Caco-2 (cell line): ENCODE results near the gene MICALL1. TPM values are rescaled to one million over a fixed set of nuclear protein-coding genes. Genes with fewer than 3 reads are reported as not detected.
"Not testable (repeated sequence)": the region's sequence is repeated elsewhere in the genome, so short reads cannot be mapped to it uniquely, and the experiment has no call there.

ENCODE experiments used
- BruUV-seq: library from RNA; stranded (reverse); fragments of 400-500 nt; replicated peaks from 2 replicates; lab custom pipeline; 2021; lab: Mats Ljungman, UMichigan
- CTCF ChIA-PET: fragments of 300-600 bp; sonication (Branson Sonifier 250); formaldehyde crosslinking; loops from one replicate; lab custom pipeline; 2022; ENCODE audit warnings: antibody characterized with exemption; lab: Charles Lee
- POLR2A ChIA-PET: fragments of 300-600 bp; sonication (Branson Sonifier 250); formaldehyde crosslinking; loops from one replicate; lab custom pipeline; 2022; ENCODE audit warnings: antibody characterized with exemption; lab: Charles Lee
- DNase-seq, 2 experiments: peaks; one replicate each; pipeline versions ENCODE4 v3.0.0 to v3.0.0-alpha.2; 2020 to 2022
- H3K27me3 ChIP-seq: replicated peaks from 2 replicates; pipeline ENCODE4 v1.6.0; 2011; ENCODE audit warnings: low read length; ENCODE audit not compliant: control insufficient read depth, insufficient read depth
- H3K36me3 ChIP-seq: 2 replicates; pipeline ENCODE4 v1.5.1; 2011; ENCODE audit warnings: low read length; ENCODE audit not compliant: control insufficient read depth, insufficient read depth
- H3K4me1 ChIP-seq: fragments of 250-450 bp; sonication (Bioruptor Pico); 2 replicates; pipeline ENCODE4 v1.5.1; 2020; ENCODE audit warnings: mild to moderate bottlenecking
- H3K4me3 ChIP-seq: 2 replicates; pipeline ENCODE4 v1.5.1; 2011; ENCODE audit warnings: low read depth, mild to moderate bottlenecking, control low read depth, low read length
- H3K9me3 ChIP-seq: fragments of 250-450 bp; sonication (Bioruptor Pico); 2 replicates; pipeline ENCODE4 v1.5.1; 2020; ENCODE audit warnings: mild to moderate bottlenecking, moderate library complexity
- H3K27ac Mint-ChIP-seq: one replicate; pipeline ENCODE4 v1.8.0; 2022; ENCODE audit warnings: mixed read lengths; ENCODE audit not compliant: unreplicated experiment
- H3K27me3 Mint-ChIP-seq: one replicate; pipeline ENCODE4 v1.8.0; 2022; ENCODE audit warnings: mixed read lengths; ENCODE audit not compliant: insufficient read depth, unreplicated experiment
- H3K36me3 Mint-ChIP-seq: one replicate; pipeline ENCODE4 v1.8.0; 2022; ENCODE audit warnings: mild to moderate bottlenecking, mixed read lengths; ENCODE audit not compliant: insufficient read depth, unreplicated experiment
- H3K4me1 Mint-ChIP-seq: one replicate; pipeline ENCODE4 v1.8.0; 2022; ENCODE audit warnings: low read depth, mixed read lengths; ENCODE audit not compliant: unreplicated experiment
- H3K4me3 Mint-ChIP-seq: one replicate; pipeline ENCODE4 v1.8.0; 2022; ENCODE audit warnings: mild to moderate bottlenecking, moderate library complexity, mixed read lengths; ENCODE audit not compliant: unreplicated experiment
- H3K9me3 Mint-ChIP-seq: one replicate; pipeline ENCODE4 v1.8.0; 2022; ENCODE audit warnings: mixed read lengths; ENCODE audit not compliant: unreplicated experiment
- CTCF ChIP-seq, 2 experiments: fragments of 200-600 bp in 1 of 2; IDR thresholded peaks; 1 replicate in 1 of 2; 2 replicates in 1 of 2; pipeline versions ENCODE4 v1.5.1 to v1.8.0; 2011 to 2022; ENCODE audit warnings: antibody characterized with exemption in 1 of 2, control low read depth in 1 of 2, inconsistent platforms in 1 of 2, low read depth in 1 of 2, low read length in 1 of 2, mild to moderate bottlenecking in 1 of 2, moderate library complexity in 1 of 2; ENCODE audit not compliant: insufficient read depth in 1 of 2, severe bottlenecking in 1 of 2, unreplicated experiment in 1 of 2
- intact Hi-C: fragments of 100-400 bp; cut with micrococcal nuclease; formaldehyde crosslinking; loops from one replicate; pipeline ENCODE4 v1.10.0; 2022; ENCODE audit not compliant: unreplicated experiment
- total RNA-seq: library from RNA; stranded (reverse); gene quantifications from 2 replicates; pipeline ENCODE4 v1.2.3, GENCODE V29; 2022

The MICALL1 gene
- total RNA-seq, 1 experiment from 2014 or later, result 46.7 TPM

- Mint-ChIP-seq H3K36me3 (peaks cover 17% of the 10 kb centered on the region), H3K9me3 (no peaks in the 10 kb centered on the region), H3K4me3 (no peak overlapping the region), H3K4me1 (no peaks in the 10 kb centered on the region), H3K27ac (no peak overlapping the region), H3K27me3 (no peaks in the 10 kb centered on the region)
- H3K9me3 ChIP-seq, result no peaks in the 10 kb centered on the region
- CTCF ChIA-PET, result no interaction called here
- H3K36me3 ChIP-seq, result peaks cover 1% of the 10 kb centered on the region; the same call in 1 of the 2 replicates
- H3K4me3 ChIP-seq, result no peak overlapping the region
- no peak for DNase-seq
- intact Hi-C loops, result no loop called here
- no peak for TF ChIP-seq CTCF (IDR thresholded peaks at IDR 0.05; ENCODE audit: insufficient read depth in 1 of 2, low read depth in 1 of 2, low read length in 1 of 2, severe bottlenecking in 1 of 2, unreplicated experiment in 1 of 2)
- POLR2A ChIA-PET, result no interaction called here
- no TSS peak for BruUV-seq
- H3K4me1 ChIP-seq, result no peaks in the 10 kb centered on the region
- H3K27me3 ChIP-seq, result no peaks in the 10 kb centered on the region
Observed at GRCh38 chr22:37972527-37972926, 66.4 kb downstream of the MICALL1 start.

GRCh38 chr22:37973271-37974170 is 67.4 kb downstream of the MICALL1 start:
- no TSS peak for BruUV-seq
- H3K9me3 ChIP-seq, result no peaks in the 10 kb centered on the region
- Mint-ChIP-seq H3K9me3 (no peaks in the 10 kb centered on the region), H3K36me3 (peaks cover 8% of the 10 kb centered on the region), H3K4me3 (no peak overlapping the region), H3K4me1 (no peaks in the 10 kb centered on the region), H3K27ac (no peak overlapping the region), H3K27me3 (no peaks in the 10 kb centered on the region)
- ChIA-PET POLR2A (no interaction called here), CTCF (interaction anchor here (0.7 kb wide), 1 partner anchor 86 kb away, joined by 3 read pairs; no protein-coding TSS in a partner anchor)
- no peaks in the 10 kb centered on the region for H3K4me1 ChIP-seq
- no peaks in the 10 kb centered on the region for H3K27me3 ChIP-seq
- H3K36me3 ChIP-seq, result peaks cover 1% of the 10 kb centered on the region; the same call in 1 of the 2 replicates
- intact Hi-C loops, result no loop called here
- no peak for DNase-seq
- H3K4me3 ChIP-seq, result no peak overlapping the region
- TF ChIP-seq CTCF (IDR thresholded peaks at IDR 0.05; ENCODE audit: insufficient read depth in 1 of 2, low read depth in 1 of 2, low read length in 1 of 2, severe bottlenecking in 1 of 2, unreplicated experiment in 1 of 2), result no peak

GRCh38 chr22:37975153-37975552 is 69.1 kb downstream of the MICALL1 start:
- ChIA-PET POLR2A (no interaction called here), CTCF (no interaction called here)
- peaks cover 1% of the 10 kb centered on the region; the same call in 1 of the 2 replicates for H3K36me3 ChIP-seq
- no peak overlapping the region for H3K4me3 Mint-ChIP-seq
- no peak for DNase-seq
- H3K9me3 ChIP-seq, result no peaks in the 10 kb centered on the region
- H3K9me3 Mint-ChIP-seq, result no peaks in the 10 kb centered on the region
- no TSS peak for BruUV-seq
- no peak overlapping the region for H3K27ac Mint-ChIP-seq
- peaks cover 6% of the 10 kb centered on the region for H3K36me3 Mint-ChIP-seq
- H3K4me1 Mint-ChIP-seq, result no peaks in the 10 kb centered on the region
- no peaks in the 10 kb centered on the region for H3K4me1 ChIP-seq
- no peaks in the 10 kb centered on the region for H3K27me3 Mint-ChIP-seq
- H3K27me3 ChIP-seq, result no peaks in the 10 kb centered on the region
- no peak overlapping the region for H3K4me3 ChIP-seq
- no peak for TF ChIP-seq CTCF (IDR thresholded peaks at IDR 0.05; ENCODE audit: insufficient read depth in 1 of 2, low read depth in 1 of 2, low read length in 1 of 2, severe bottlenecking in 1 of 2, unreplicated experiment in 1 of 2)
- intact Hi-C loops, result no loop called here

- H3K4me3 Mint-ChIP-seq, H3K4me1 Mint-ChIP-seq, H3K27me3 Mint-ChIP-seq, H3K9me3 Mint-ChIP-seq, POLR2A ChIA-PET, BruUV-seq, H3K4me3 ChIP-seq, H3K27me3 ChIP-seq, H3K9me3 ChIP-seq, H3K4me1 ChIP-seq, H3K36me3 Mint-ChIP-seq, H3K27ac Mint-ChIP-seq, intact Hi-C loops, CTCF ChIA-PET, DNase-seq, H3K36me3 ChIP-seq: not testable (repeated sequence)
Observed at GRCh38 chr22:37976022-37976421, 69.9 kb downstream of the MICALL1 start.
